K562 (cell line): ENCODE measurements around the gene HNRNPA2B1. TPM values are rescaled to one million over a fixed set of nuclear protein-coding genes. Genes with fewer than 3 reads are reported as not detected.

Source experiments
- CHD1 ChIP-seq: fragments of 200-600 bp; sonication (generic); IDR thresholded peaks from one replicate; pipeline ENCODE4 v1.6.1; 2012; ENCODE audit warnings: mild to moderate bottlenecking, moderate library complexity, low read length, inconsistent platforms
- DPF2 ChIP-seq: fragments of 450-650 bp; IDR thresholded peaks from 2 replicates; pipeline ENCODE4 v1.6.1; 2016
- FOXM1 ChIP-seq, 2 experiments: fragments of 450-650 bp in 1 of 2; sonication (generic) in 1 of 2; formaldehyde crosslinking in 1 of 2; IDR thresholded peaks; 2 replicates each; pipeline versions ENCODE4 v1.6.1 to v1.9.0; 2017 to 2022; ENCODE audit warnings: low read depth in 2 of 2, mild to moderate bottlenecking in 2 of 2, missing genetic modification reagents in 1 of 2, moderate library complexity in 1 of 2
- GTF2E2 ChIP-seq: fragments of 200-800 bp; sonication (Bioruptor generic); IDR thresholded peaks from 2 replicates; pipeline ENCODE4 v1.6.1; 2016; ENCODE audit warnings: missing genetic modification characterization, missing compliant biosample characterization
- MEF2D ChIP-seq: conservative IDR thresholded peaks from 2 replicates; pipeline ENCODE4 v1.6.1; 2016; ENCODE audit warnings: low read depth, missing genetic modification characterization, missing compliant biosample characterization
- POLR2AphosphoS2 ChIP-seq: IDR thresholded peaks from 2 replicates; pipeline ENCODE4 v1.6.1; 2012; ENCODE audit warnings: low read length, improper control_type of control experiment
- ZBTB17 ChIP-seq: fragments of 450-650 bp; formaldehyde crosslinking; IDR thresholded peaks from 2 replicates; pipeline ENCODE4 v1.4.0; 2020; ENCODE audit warnings: mild to moderate bottlenecking
- ZFPM2 ChIP-seq: fragments of 250-450 bp; sonication (Bioruptor Pico); IDR thresholded peaks from 2 replicates; pipeline ENCODE4 v1.5.1; 2022; ENCODE audit warnings: mild to moderate bottlenecking
- ZNF785 ChIP-seq: fragments of 250-450 bp; sonication (Bioruptor Pico); IDR thresholded peaks from 2 replicates; pipeline ENCODE4 v1.4.0; 2020; ENCODE audit warnings: mild to moderate bottlenecking
- polyA plus RNA-seq, 8 experiments: library from polyadenylated mRNA; depleted of rRNA in 4 of 8; stranded (reverse) in 5 of 8; unstranded in 3 of 8; fragments of >200 nt; fragmentation: Nextera tagmentation in 2 of 8; fragmentation: Illumina TruSeq in 1 of 8; extraction: Ambion mirVana in 2 of 8; extraction: Trizol in 1 of 8; gene quantifications; 2 replicates each; pipeline versions ENCODE4 v1.2.1 to v1.2.3, GENCODE V29; 2011 to 2014; ENCODE audit warnings: inconsistent platforms in 1 of 8, missing spikeins in 1 of 8
- total RNA-seq, 7 experiments: library from RNA; depleted of rRNA in 6 of 7; stranded (reverse); fragments of >200 nt in 6 of 7; fragmentation: Illumina TruSeq in 2 of 7; extraction: Trizol in 2 of 7; gene quantifications; 2 replicates each; pipeline versions ENCODE4 v1.2.1 to v1.2.3, GENCODE V29; 2011 to 2021; ENCODE audit warnings: low replicate concordance in 1 of 7
- TF ChIP-seq, protein P1 (sequence below), 2 experiments: fragments of 450-650 bp; IDR thresholded peaks; 2 replicates each; pipeline ENCODE4 v1.6.1; 2016
- TF ChIP-seq, protein P2 (sequence below): fragments of 250-450 bp; sonication (Bioruptor Pico); IDR thresholded peaks from 2 replicates; pipeline ENCODE4 v1.8.0; 2021; ENCODE audit warnings: moderate library complexity, mild to moderate bottlenecking, inconsistent platforms
- TF ChIP-seq, protein P3 (sequence below): sonication (generic); formaldehyde crosslinking; IDR thresholded peaks from 2 replicates; pipeline ENCODE4 v1.5.0; 2020; ENCODE audit warnings: missing genetic modification reagents
- TF ChIP-seq, protein P4 (sequence below), 3 experiments: fragments of 200-800 bp in 1 of 3; fragments of 250-450 bp in 1 of 3; fragments of 450-650 bp in 1 of 3; sonication (Bioruptor Pico) in 1 of 3; sonication (Bioruptor generic) in 1 of 3; formaldehyde crosslinking in 1 of 3; IDR thresholded peaks; 2 replicates each; pipeline versions ENCODE4 v1.6.1 to v1.8.0; 2016 to 2022; ENCODE audit warnings: mild to moderate bottlenecking in 2 of 3, missing genetic modification characterization in 2 of 3, missing compliant biosample characterization in 1 of 3, moderate library complexity in 1 of 3
- TF ChIP-seq, protein P5 (sequence below): fragments of 250-450 bp; sonication (Bioruptor Pico); IDR thresholded peaks from 2 replicates; pipeline ENCODE4 v1.8.0; 2022; ENCODE audit warnings: inconsistent platforms, mild to moderate bottlenecking, moderate library complexity, borderline replicate concordance

The HNRNPA2B1 gene
- total and polyA plus RNA-seq, 9 of the 15 experiments (the other 6 are each of a cell fraction or from before 2014, with no cell fraction given), result 630 to 1,989 (median 865) TPM

DNA sequence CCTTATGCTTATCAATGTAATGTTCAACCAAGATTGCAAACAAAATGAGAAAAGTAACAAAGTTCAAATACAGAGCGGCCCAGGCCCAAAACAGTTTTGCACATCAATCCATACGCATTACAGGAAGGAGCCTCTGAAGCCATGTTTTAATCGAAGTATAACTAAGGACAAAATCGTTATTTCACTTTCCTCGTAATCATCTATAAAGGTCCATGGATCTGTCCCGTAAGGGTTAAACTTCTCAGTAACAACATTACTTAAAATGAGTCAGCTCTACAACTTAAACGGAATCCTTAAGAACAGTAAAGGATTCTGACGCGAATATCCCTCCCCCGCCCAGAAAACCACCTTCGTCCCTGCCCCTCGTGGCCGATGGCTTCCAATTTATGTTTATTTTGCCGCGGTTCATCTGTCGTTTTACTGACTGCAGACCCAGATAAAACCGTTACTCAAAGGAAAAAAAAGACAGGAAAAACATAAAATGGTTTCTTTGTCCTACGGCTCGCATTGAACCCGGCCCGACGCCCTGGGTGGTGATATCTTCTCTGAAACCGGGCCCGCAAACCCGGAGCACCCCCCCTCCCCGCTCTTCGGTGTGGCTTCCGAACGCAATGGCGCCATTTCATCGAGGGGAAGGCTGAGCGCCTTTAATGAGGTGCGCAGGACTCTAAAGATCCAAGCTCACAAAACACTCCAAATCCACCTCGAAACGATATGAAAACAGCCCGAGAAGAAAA lies 1.1 kb downstream of the HNRNPA2B1 start (continued):
- TF ChIP-seq, protein P1, sequence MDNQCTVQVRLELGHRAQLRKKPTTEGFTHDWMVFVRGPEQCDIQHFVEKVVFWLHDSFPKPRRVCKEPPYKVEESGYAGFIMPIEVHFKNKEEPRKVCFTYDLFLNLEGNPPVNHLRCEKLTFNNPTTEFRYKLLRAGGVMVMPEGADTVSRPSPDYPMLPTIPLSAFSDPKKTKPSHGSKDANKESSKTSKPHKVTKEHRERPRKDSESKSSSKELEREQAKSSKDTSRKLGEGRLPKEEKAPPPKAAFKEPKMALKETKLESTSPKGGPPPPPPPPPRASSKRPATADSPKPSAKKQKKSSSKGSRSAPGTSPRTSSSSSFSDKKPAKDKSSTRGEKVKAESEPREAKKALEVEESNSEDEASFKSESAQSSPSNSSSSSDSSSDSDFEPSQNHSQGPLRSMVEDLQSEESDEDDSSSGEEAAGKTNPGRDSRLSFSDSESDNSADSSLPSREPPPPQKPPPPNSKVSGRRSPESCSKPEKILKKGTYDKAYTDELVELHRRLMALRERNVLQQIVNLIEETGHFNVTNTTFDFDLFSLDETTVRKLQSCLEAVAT (IDR thresholded peaks at IDR 0.05), result peak; percentile 1 to 66; a peak in 3 of 4 replicates
- TF ChIP-seq ZBTB17 (CRISPR knock-in tag) (no peak), MEF2D (tag) (no peak), POLR2AphosphoS2 (0 out of 2 replicates have a peak, but pooled peaks have one; percentile 30), DPF2 (0 out of 2 replicates have a peak, but pooled peaks have one; percentile 7), GTF2E2 (tag) (no peak), ZNF785 (no peak), ZFPM2 (no peak), CHD1 (peak; percentile 15), FOXM1 (IDR thresholded peaks at IDR 0.05; ENCODE audit: low read depth) (peak; percentile 25; the same call in 1 of the 2 replicates), FOXM1 (CRISPR knock-in tag; IDR thresholded peaks at IDR 0.05; ENCODE audit: low read depth) (no peak)
- TF ChIP-seq, protein P2, sequence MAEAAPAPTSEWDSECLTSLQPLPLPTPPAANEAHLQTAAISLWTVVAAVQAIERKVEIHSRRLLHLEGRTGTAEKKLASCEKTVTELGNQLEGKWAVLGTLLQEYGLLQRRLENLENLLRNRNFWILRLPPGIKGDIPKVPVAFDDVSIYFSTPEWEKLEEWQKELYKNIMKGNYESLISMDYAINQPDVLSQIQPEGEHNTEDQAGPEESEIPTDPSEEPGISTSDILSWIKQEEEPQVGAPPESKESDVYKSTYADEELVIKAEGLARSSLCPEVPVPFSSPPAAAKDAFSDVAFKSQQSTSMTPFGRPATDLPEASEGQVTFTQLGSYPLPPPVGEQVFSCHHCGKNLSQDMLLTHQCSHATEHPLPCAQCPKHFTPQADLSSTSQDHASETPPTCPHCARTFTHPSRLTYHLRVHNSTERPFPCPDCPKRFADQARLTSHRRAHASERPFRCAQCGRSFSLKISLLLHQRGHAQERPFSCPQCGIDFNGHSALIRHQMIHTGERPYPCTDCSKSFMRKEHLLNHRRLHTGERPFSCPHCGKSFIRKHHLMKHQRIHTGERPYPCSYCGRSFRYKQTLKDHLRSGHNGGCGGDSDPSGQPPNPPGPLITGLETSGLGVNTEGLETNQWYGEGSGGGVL, result no peak
- TF ChIP-seq, protein P3, sequence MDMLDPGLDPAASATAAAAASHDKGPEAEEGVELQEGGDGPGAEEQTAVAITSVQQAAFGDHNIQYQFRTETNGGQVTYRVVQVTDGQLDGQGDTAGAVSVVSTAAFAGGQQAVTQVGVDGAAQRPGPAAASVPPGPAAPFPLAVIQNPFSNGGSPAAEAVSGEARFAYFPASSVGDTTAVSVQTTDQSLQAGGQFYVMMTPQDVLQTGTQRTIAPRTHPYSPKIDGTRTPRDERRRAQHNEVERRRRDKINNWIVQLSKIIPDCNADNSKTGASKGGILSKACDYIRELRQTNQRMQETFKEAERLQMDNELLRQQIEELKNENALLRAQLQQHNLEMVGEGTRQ (CRISPR knock-in tag), result no peak
- TF ChIP-seq, protein P4, sequence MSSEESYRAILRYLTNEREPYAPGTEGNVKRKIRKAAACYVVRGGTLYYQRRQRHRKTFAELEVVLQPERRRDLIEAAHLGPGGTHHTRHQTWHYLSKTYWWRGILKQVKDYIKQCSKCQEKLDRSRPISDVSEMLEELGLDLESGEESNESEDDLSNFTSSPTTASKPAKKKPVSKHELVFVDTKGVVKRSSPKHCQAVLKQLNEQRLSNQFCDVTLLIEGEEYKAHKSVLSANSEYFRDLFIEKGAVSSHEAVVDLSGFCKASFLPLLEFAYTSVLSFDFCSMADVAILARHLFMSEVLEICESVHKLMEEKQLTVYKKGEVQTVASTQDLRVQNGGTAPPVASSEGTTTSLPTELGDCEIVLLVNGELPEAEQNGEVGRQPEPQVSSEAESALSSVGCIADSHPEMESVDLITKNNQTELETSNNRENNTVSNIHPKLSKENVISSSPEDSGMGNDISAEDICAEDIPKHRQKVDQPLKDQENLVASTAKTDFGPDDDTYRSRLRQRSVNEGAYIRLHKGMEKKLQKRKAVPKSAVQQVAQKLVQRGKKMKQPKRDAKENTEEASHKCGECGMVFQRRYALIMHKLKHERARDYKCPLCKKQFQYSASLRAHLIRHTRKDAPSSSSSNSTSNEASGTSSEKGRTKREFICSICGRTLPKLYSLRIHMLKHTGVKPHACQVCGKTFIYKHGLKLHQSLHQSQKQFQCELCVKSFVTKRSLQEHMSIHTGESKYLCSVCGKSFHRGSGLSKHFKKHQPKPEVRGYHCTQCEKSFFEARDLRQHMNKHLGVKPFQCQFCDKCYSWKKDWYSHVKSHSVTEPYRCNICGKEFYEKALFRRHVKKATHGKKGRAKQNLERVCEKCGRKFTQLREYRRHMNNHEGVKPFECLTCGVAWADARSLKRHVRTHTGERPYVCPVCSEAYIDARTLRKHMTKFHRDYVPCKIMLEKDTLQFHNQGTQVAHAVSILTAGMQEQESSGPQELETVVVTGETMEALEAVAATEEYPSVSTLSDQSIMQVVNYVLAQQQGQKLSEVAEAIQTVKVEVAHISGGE (CRISPR knock-in tag; IDR thresholded peaks at IDR 0.05), result peak in 1 of 3 experiments; percentile 49; a peak in 1 of 6 replicates
- TF ChIP-seq, protein P5, sequence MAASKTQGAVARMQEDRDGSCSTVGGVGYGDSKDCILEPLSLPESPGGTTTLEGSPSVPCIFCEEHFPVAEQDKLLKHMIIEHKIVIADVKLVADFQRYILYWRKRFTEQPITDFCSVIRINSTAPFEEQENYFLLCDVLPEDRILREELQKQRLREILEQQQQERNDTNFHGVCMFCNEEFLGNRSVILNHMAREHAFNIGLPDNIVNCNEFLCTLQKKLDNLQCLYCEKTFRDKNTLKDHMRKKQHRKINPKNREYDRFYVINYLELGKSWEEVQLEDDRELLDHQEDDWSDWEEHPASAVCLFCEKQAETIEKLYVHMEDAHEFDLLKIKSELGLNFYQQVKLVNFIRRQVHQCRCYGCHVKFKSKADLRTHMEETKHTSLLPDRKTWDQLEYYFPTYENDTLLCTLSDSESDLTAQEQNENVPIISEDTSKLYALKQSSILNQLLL (CRISPR knock-in tag), result no peak
